GM18870 (cell line): Measurements from ENCODE around the gene CARM1.
"Not testable (repeated sequence)": the region's sequence is repeated elsewhere in the genome, so short reads cannot be mapped to it uniquely, and the experiment has no call there.

Source experiments
- ATAC-seq: cut with Tn5 transposase; IDR thresholded peaks from one replicate; pipeline ENCODE4 v1.9.1; 2021; ENCODE audit warnings: moderate library complexity; ENCODE audit not compliant: unreplicated experiment

Gene CARM1

GRCh38 chr19:10872546-10873107 is 1.3 kb downstream of the CARM1 start:
- no peak for ATAC-seq

- no peak for ATAC-seq
These were observed 2.7 kb downstream of the CARM1 start for GRCh38 chr19:10874024-10874423.

- no peak for ATAC-seq
These were observed 5.3 kb downstream of the CARM1 start for GRCh38 chr19:10876459-10877240.

GRCh38 chr19:10877608-10878007 is 6.3 kb downstream of the CARM1 start:
- ATAC-seq, result not testable (repeated sequence)

GRCh38 chr19:10878253-10878652 is 6.9 kb downstream of the CARM1 start:
- no peak for ATAC-seq

GRCh38 chr19:10881403-10882107 is 10.2 kb downstream of the CARM1 start:
- ATAC-seq, result no peak

GRCh38 chr19:10882108-10882457 is 10.7 kb downstream of the CARM1 start:
- ATAC-seq, result no peak

GRCh38 chr19:10884274-10884673 is 12.9 kb downstream of the CARM1 start:
- no peak for ATAC-seq

GRCh38 chr19:10885201-10886169 is 14.1 kb downstream of the CARM1 start:
- no peak for ATAC-seq

- no peak for ATAC-seq
These were observed 16.4 kb downstream of the CARM1 start for GRCh38 chr19:10887616-10888367.

GRCh38 chr19:10888421-10888866 is 17.1 kb downstream of the CARM1 start:
- no peak for ATAC-seq

- ATAC-seq, result no peak
These were observed 18.5 kb downstream of the CARM1 start for GRCh38 chr19:10889880-10890279.

GRCh38 chr19:10891405-10892086 is 20.2 kb downstream of the CARM1 start:
- ATAC-seq, result no peak

GRCh38 chr19:10892256-10892655 is 20.9 kb downstream of the CARM1 start:
- ATAC-seq, result no peak

- ATAC-seq, result no peak
These were observed 23.5 kb downstream of the CARM1 start for GRCh38 chr19:10894911-10895213.

GRCh38 chr19:10895363-10895762 is 24.0 kb downstream of the CARM1 start:
- no peak for ATAC-seq

- ATAC-seq, result no peak
These were observed 24.6 kb downstream of the CARM1 start for GRCh38 chr19:10895920-10896319.

GRCh38 chr19:10896851-10897526 is 25.6 kb downstream of the CARM1 start:
- ATAC-seq, result no peak

GRCh38 chr19:10898633-10899032 is 27.3 kb downstream of the CARM1 start:
- ATAC-seq, result no peak
